ENCODE results near the gene DOCK9.

The DOCK9 gene

DNA sequence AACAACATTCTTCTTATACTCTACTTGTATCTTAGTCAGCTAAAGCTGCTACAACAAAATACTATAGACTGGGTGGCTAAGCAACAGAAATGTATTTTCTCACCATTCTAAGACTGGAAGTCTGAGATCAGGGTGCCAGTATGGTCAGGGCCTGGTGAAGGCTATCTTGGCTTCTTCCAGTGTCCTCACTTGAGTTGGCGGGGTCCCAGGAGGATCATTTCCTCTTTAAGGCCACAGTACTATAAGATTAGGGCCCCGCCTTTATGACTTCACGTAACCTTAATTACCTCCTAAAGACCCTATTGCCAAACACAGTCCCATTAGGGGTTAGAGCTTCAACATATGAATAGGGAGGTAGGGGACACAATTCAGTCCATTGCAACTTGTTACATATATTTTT is 30.7 kb upstream of the DOCK9 start:
- Histone ChIP-seq H3K27me3 (ENCODE audit: control insufficient read depth in 1 of 2, insufficient read depth in 2 of 2, low read length in 2 of 2) (no peaks in the 10 kb centered on the region), H3K36me3 (ENCODE audit: control insufficient read depth in 1 of 2, insufficient read depth in 2 of 2, low read length in 2 of 2) (no peaks in the 10 kb centered on the region), H3K4me3 (ENCODE audit: low read depth in 1 of 2, low read length in 2 of 2) (no peak overlapping the region), H3K27ac (ENCODE audit: low read depth, low read length) (no peak overlapping the region), H3K9me3 (ENCODE audit: control insufficient read depth in 1 of 2, low read length in 2 of 2) (no peaks in the 10 kb centered on the region), H3K9ac (ENCODE audit: low read depth in 1 of 2, low read length in 2 of 2) (no peak overlapping the region), H3K4me1 (ENCODE audit: control insufficient read depth in 1 of 2, insufficient read depth in 2 of 2, low read length in 2 of 2) (peaks cover 0 to 13% of the 10 kb centered on the region in 2 donors)

DNA sequence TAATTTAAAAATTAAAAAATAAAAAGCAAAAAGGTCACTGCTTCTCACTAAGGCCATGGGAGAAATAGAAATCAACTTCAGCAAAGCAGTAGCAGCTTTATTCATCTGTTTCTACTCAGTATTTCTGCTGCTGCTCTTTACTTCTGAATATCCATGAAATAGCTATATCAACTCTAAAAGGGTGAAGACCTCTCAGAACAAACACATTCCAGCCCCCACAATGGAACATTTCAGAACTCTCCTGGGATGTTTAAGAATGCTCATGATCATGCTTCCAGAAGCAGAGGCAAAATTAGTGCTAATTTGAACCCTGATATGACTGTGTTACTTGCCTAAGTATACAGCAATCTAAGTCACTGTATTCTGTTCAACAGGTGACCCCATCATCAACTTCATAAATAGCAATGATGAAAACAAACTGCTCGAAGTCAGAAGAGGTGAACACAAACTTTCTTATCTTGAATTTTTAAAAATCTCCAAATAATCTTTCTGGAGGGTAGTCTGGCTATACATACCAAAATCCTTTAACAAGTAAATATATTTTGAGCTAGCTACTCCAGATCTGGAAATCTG is 29.6 kb upstream of the DOCK9 start:
- H3K27ac ChIP-seq (ENCODE audit: low read depth, low read length): no peak overlapping the region
- H3K4me1 ChIP-seq (ENCODE audit: control insufficient read depth in 1 of 2, insufficient read depth in 2 of 2, low read length in 2 of 2): peaks cover 0 to 13% of the 10 kb centered on the region in 2 donors
- H3K36me3 ChIP-seq (ENCODE audit: control insufficient read depth in 1 of 2, insufficient read depth in 2 of 2, low read length in 2 of 2): no peaks in the 10 kb centered on the region
- H3K27me3 ChIP-seq (ENCODE audit: control insufficient read depth in 1 of 2, insufficient read depth in 2 of 2, low read length in 2 of 2): no peaks in the 10 kb centered on the region
- H3K9ac ChIP-seq (ENCODE audit: low read depth in 1 of 2, low read length in 2 of 2): no peak overlapping the region
- H3K9me3 ChIP-seq (ENCODE audit: control insufficient read depth in 1 of 2, low read length in 2 of 2): no peaks in the 10 kb centered on the region
- no peak overlapping the region for H3K4me3 ChIP-seq (ENCODE audit: low read depth in 1 of 2, low read length in 2 of 2)

DNA sequence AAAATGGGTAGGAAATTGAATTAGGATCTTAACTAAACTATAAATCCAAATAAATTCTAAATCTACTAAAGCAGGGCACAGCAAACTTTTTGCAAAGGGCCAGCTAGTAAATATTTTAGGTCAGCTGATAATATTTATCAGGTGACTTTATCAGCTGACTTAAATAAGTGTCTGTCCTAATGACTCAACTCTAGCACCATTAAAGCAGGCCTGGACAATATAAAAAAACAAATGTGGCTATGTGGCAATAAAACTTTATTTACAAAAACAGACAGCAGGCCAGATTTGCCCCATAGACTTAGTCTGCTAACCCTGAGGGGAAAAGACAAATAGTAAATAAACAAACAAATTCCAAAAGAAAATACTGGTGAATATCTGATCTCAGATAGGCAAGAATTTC is 27.7 kb upstream of the DOCK9 start:
- Histone ChIP-seq H3K9ac (ENCODE audit: low read depth in 1 of 2, low read length in 2 of 2) (no peak overlapping the region), H3K36me3 (ENCODE audit: control insufficient read depth in 1 of 2, insufficient read depth in 2 of 2, low read length in 2 of 2) (no peaks in the 10 kb centered on the region), H3K4me1 (ENCODE audit: control insufficient read depth in 1 of 2, insufficient read depth in 2 of 2, low read length in 2 of 2) (peaks cover 0 to 13% of the 10 kb centered on the region in 2 donors), H3K27ac (ENCODE audit: low read depth, low read length) (no peak overlapping the region), H3K4me3 (ENCODE audit: low read depth in 1 of 2, low read length in 2 of 2) (no peak overlapping the region), H3K9me3 (ENCODE audit: control insufficient read depth in 1 of 2, low read length in 2 of 2) (no peaks in the 10 kb centered on the region), H3K27me3 (ENCODE audit: control insufficient read depth in 1 of 2, insufficient read depth in 2 of 2, low read length in 2 of 2) (no peaks in the 10 kb centered on the region)

DNA sequence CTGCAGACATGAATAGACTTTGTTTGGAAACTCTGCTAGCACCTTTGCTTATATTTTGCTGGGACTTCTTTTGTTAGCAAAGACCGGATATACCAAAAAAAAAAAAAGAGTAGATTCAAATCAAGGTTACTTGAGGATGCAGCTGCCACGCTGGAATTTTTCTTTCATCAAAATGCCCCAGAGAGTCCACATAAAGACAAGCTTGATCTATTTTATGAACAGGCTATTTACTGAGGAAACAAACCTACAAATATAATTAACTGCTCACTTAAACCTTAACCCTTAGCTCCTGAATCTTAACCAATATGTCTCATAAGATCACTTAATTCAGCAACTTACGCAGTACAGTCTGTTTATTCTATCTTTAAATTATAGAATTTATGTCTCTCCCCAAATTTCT is 27.1 kb upstream of the DOCK9 start:
- H3K27ac ChIP-seq (ENCODE audit: low read depth, low read length): no peak overlapping the region
- no peaks in the 10 kb centered on the region for H3K9me3 ChIP-seq (ENCODE audit: control insufficient read depth in 1 of 2, low read length in 2 of 2)
- H3K4me3 ChIP-seq (ENCODE audit: low read depth in 1 of 2, low read length in 2 of 2): no peak overlapping the region
- H3K9ac ChIP-seq (ENCODE audit: low read depth in 1 of 2, low read length in 2 of 2): no peak overlapping the region
- no peaks in the 10 kb centered on the region for H3K27me3 ChIP-seq (ENCODE audit: control insufficient read depth in 1 of 2, insufficient read depth in 2 of 2, low read length in 2 of 2)
- peaks cover 0 to 13% of the 10 kb centered on the region in 2 donors for H3K4me1 ChIP-seq (ENCODE audit: control insufficient read depth in 1 of 2, insufficient read depth in 2 of 2, low read length in 2 of 2)
- no peaks in the 10 kb centered on the region for H3K36me3 ChIP-seq (ENCODE audit: control insufficient read depth in 1 of 2, insufficient read depth in 2 of 2, low read length in 2 of 2)

DNA sequence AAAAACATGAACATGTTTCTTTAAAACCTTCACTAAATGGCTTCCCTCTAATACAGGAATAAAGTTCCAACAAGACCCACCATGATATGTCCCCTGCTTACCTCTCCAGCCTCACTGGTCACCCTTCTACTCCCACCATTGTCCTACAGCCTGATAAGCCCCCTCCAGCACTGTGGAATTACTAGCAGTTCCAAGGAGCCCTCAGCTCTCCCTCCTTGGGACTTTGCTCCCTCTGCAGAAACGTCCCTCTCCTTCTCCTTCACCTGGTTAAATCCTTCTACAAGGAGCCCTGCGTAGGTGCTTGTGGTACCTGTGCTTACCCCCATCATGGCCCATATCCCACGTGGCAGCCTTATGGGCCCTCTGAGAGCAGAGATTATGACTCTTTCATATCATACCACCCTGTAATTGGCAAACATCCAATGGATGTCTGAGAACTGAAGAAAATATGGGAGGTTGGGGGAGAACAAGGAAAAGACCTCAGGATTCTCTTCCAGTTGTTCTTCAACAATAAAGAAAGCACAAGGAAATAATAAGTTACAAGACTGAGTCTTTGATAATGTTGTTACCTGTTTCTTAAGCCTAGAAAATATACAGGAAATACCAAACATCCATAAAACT is 26.1 kb upstream of the DOCK9 start:
- no peaks in the 10 kb centered on the region for H3K27me3 ChIP-seq (ENCODE audit: control insufficient read depth in 1 of 2, insufficient read depth in 2 of 2, low read length in 2 of 2)
- no peaks in the 10 kb centered on the region for H3K9me3 ChIP-seq (ENCODE audit: control insufficient read depth in 1 of 2, low read length in 2 of 2)
- peaks cover 0 to 13% of the 10 kb centered on the region in 2 donors for H3K4me1 ChIP-seq (ENCODE audit: control insufficient read depth in 1 of 2, insufficient read depth in 2 of 2, low read length in 2 of 2)
- no peak overlapping the region for H3K27ac ChIP-seq (ENCODE audit: low read depth, low read length)
- H3K4me3 ChIP-seq (ENCODE audit: low read depth in 1 of 2, low read length in 2 of 2): no peak overlapping the region
- H3K9ac ChIP-seq (ENCODE audit: low read depth in 1 of 2, low read length in 2 of 2): no peak overlapping the region
- no peaks in the 10 kb centered on the region for H3K36me3 ChIP-seq (ENCODE audit: control insufficient read depth in 1 of 2, insufficient read depth in 2 of 2, low read length in 2 of 2)

DNA sequence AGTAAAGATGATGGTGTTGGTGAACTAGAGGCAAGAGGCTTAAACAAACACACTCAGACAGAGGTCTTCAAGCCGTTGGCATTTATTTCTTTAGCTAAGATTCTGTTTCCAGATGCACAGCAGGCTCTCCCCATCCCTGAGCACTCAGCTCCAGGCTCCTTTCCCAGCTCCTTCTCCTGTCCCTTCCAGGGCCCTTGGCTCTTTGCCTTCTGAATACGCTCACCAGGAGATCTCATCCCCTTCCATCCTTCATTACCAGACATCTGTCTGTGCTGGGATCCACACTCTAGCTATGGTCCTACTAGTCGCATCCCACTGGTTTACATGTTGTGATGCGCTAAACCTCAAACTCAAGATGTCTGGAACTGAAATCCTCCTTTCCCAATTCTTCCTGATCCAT is 25.3 kb upstream of the DOCK9 start:
- H3K36me3 ChIP-seq (ENCODE audit: control insufficient read depth in 1 of 2, insufficient read depth in 2 of 2, low read length in 2 of 2): no peaks in the 10 kb centered on the region
- H3K27me3 ChIP-seq (ENCODE audit: control insufficient read depth in 1 of 2, insufficient read depth in 2 of 2, low read length in 2 of 2): no peaks in the 10 kb centered on the region
- H3K9me3 ChIP-seq (ENCODE audit: control insufficient read depth in 1 of 2, low read length in 2 of 2): no peaks in the 10 kb centered on the region
- H3K27ac ChIP-seq (ENCODE audit: low read depth, low read length): no peak overlapping the region
- H3K4me1 ChIP-seq (ENCODE audit: control insufficient read depth in 1 of 2, insufficient read depth in 2 of 2, low read length in 2 of 2): peaks cover 0 to 13% of the 10 kb centered on the region in 2 donors
- H3K4me3 ChIP-seq (ENCODE audit: low read depth in 1 of 2, low read length in 2 of 2): no peak overlapping the region
- no peak overlapping the region for H3K9ac ChIP-seq (ENCODE audit: low read depth in 1 of 2, low read length in 2 of 2)

DNA sequence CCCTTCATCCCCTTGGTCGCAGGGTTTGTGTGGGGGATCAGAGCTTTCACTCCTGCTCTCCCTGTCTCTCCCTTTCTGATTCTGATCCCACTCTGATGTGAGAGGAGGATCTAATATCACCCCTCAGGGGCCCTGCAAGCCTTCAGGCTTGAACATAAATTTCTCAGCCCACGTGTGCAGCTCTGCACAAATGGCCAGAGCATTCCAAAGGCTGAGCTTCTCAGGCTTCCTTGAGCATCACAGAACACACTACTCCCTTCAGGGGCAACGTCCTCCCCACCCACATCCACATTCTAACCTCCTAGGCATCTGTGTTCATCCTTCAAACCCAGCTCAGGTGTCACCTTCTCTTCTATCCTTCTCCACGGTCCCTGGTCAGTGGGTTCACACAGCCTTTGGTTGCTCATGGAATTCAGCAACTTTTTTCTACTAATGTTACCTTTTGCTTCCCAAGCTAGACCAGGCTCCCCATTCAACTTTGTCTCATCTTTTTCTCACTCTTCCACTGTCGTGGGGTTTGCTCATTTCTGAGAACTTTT is 24.4 kb upstream of the DOCK9 start:
- H3K4me1 ChIP-seq (ENCODE audit: control insufficient read depth in 1 of 2, insufficient read depth in 2 of 2, low read length in 2 of 2): peaks cover 0 to 17% of the 10 kb centered on the region in 2 donors
- no peak overlapping the region for H3K27ac ChIP-seq (ENCODE audit: low read depth, low read length)
- H3K36me3 ChIP-seq (ENCODE audit: control insufficient read depth in 1 of 2, insufficient read depth in 2 of 2, low read length in 2 of 2): no peaks in the 10 kb centered on the region
- no peaks in the 10 kb centered on the region for H3K27me3 ChIP-seq (ENCODE audit: control insufficient read depth in 1 of 2, insufficient read depth in 2 of 2, low read length in 2 of 2)
- H3K4me3 ChIP-seq (ENCODE audit: low read depth in 1 of 2, low read length in 2 of 2): no peak overlapping the region
- no peaks in the 10 kb centered on the region for H3K9me3 ChIP-seq (ENCODE audit: control insufficient read depth in 1 of 2, low read length in 2 of 2)
- H3K9ac ChIP-seq (ENCODE audit: low read depth in 1 of 2, low read length in 2 of 2): no peak overlapping the region

DNA sequence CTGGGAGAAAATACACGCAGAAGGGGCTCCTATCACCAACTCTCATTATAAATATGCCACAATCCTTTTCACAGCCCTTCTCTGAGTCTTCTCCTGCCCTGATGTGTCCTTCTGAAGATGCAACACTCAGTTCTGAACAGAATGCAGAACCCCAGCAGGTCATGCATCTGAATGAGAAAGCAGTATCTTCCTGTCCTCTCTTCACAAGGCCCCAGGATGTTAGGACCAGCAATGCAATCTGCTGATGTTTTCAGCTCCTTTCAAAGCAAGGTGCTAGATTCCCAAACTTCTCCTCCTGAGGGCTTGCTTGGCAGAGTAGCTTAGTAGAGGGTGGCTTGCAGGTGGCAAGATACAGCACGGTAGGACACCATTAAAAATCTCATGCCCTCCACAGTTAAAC is 22.3 kb upstream of the DOCK9 start:
- H3K4me3 ChIP-seq (ENCODE audit: low read depth in 1 of 2, low read length in 2 of 2): no peak overlapping the region
- peaks cover 0 to 17% of the 10 kb centered on the region in 2 donors for H3K4me1 ChIP-seq (ENCODE audit: control insufficient read depth in 1 of 2, insufficient read depth in 2 of 2, low read length in 2 of 2)
- H3K27me3 ChIP-seq (ENCODE audit: control insufficient read depth in 1 of 2, insufficient read depth in 2 of 2, low read length in 2 of 2): no peaks in the 10 kb centered on the region
- H3K9ac ChIP-seq (ENCODE audit: low read depth in 1 of 2, low read length in 2 of 2): no peak overlapping the region
- no peak overlapping the region for H3K27ac ChIP-seq (ENCODE audit: low read depth, low read length)
- H3K36me3 ChIP-seq (ENCODE audit: control insufficient read depth in 1 of 2, insufficient read depth in 2 of 2, low read length in 2 of 2): no peaks in the 10 kb centered on the region
- no peaks in the 10 kb centered on the region for H3K9me3 ChIP-seq (ENCODE audit: control insufficient read depth in 1 of 2, low read length in 2 of 2)

DNA sequence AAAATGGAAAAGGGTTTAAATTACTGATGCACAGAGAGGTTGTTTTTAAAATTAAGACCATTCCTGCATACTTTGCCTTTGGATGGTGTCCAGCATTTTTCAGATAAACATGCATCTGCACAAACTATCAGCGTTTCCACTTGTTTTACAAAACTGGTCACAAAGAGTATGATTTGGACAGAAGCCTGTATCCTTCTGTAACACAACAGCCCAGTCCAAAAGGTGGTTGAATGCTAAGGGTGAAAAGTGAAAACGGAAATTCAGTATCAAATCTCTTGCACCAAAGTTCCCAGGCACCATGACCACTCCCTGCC is 21.7 kb upstream of the DOCK9 start:
- Histone ChIP-seq H3K36me3 (ENCODE audit: control insufficient read depth in 1 of 2, insufficient read depth in 2 of 2, low read length in 2 of 2) (no peaks in the 10 kb centered on the region), H3K9ac (ENCODE audit: low read depth in 1 of 2, low read length in 2 of 2) (no peak overlapping the region), H3K27ac (ENCODE audit: low read depth, low read length) (no peak overlapping the region), H3K4me1 (ENCODE audit: control insufficient read depth in 1 of 2, insufficient read depth in 2 of 2, low read length in 2 of 2) (peaks cover 0 to 15% of the 10 kb centered on the region in 2 donors), H3K4me3 (ENCODE audit: low read depth in 1 of 2, low read length in 2 of 2) (no peak overlapping the region), H3K27me3 (ENCODE audit: control insufficient read depth in 1 of 2, insufficient read depth in 2 of 2, low read length in 2 of 2) (no peaks in the 10 kb centered on the region), H3K9me3 (ENCODE audit: control insufficient read depth in 1 of 2, low read length in 2 of 2) (no peaks in the 10 kb centered on the region)

DNA sequence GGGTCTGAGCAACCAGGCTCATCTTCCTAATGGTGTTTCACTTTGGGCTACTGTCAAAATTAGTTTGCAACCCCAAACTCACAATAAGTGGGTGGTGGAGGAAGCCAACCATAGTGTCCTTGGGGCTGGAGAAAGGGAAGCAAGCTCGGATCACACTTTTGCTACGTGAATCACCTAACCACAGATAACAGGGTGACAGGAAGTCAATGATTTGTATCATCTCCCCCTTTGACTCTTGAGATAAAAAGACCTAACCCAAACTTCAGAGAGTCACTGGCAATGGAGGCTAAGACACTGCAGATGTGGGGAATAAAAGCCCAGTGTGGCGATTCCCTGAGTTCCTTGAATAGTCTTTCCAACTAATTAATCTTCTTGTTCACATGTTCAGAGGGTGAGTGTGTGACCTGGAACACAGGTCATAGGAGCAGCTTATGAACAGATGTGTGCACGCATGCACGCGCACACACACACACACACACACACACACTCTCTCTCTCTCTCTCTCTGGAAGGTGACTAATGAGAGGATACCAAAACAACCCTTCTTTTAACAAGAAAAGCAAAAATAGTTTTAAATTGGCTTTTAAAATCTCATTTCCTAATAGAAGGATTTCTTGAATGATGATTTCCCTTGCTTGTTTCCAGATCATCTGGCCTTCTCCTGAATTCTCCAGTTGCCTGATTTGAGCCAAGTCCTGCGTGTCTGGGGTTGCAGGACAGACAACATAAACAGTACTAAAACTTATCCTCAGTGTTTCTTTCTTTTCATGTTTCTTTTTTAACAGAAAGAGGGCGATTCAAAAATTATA is 21.2 kb upstream of the DOCK9 start:
- Histone ChIP-seq H3K4me3 (ENCODE audit: low read depth in 1 of 2, low read length in 2 of 2) (no peak overlapping the region), H3K9me3 (ENCODE audit: control insufficient read depth in 1 of 2, low read length in 2 of 2) (no peaks in the 10 kb centered on the region), H3K4me1 (ENCODE audit: control insufficient read depth in 1 of 2, insufficient read depth in 2 of 2, low read length in 2 of 2) (peaks cover 0 to 9% of the 10 kb centered on the region in 2 donors), H3K36me3 (ENCODE audit: control insufficient read depth in 1 of 2, insufficient read depth in 2 of 2, low read length in 2 of 2) (no peaks in the 10 kb centered on the region), H3K9ac (ENCODE audit: low read depth in 1 of 2, low read length in 2 of 2) (no peak overlapping the region), H3K27me3 (ENCODE audit: control insufficient read depth in 1 of 2, insufficient read depth in 2 of 2, low read length in 2 of 2) (no peaks in the 10 kb centered on the region), H3K27ac (ENCODE audit: low read depth, low read length) (no peak overlapping the region)

All from duodenal mucosa (tissue), 2 donors.